Duodenal mucosa (tissue), 2 donors: Measurements from ENCODE around the gene CDK5R1.

Experiments used
- H3K27ac ChIP-seq: one replicate; pipeline ENCODE4 v1.7.0; 2013; ENCODE audit warnings: low read depth, low read length
- H3K27me3 ChIP-seq, 2 donors: one replicate each; pipeline ENCODE4 v1.7.0; 2013; ENCODE audit warnings: low read length in 2 of 2, control low read depth in 1 of 2; ENCODE audit not compliant: insufficient read depth in 2 of 2, control insufficient read depth in 1 of 2
- H3K36me3 ChIP-seq, 2 donors: one replicate each; pipeline ENCODE4 v1.7.0; 2013; ENCODE audit warnings: low read length in 2 of 2, control low read depth in 1 of 2; ENCODE audit not compliant: insufficient read depth in 2 of 2, control insufficient read depth in 1 of 2
- H3K4me1 ChIP-seq, 2 donors: one replicate each; pipeline ENCODE4 v1.7.0; 2013; ENCODE audit warnings: low read length in 2 of 2, control low read depth in 1 of 2; ENCODE audit not compliant: insufficient read depth in 2 of 2, control insufficient read depth in 1 of 2
- H3K4me3 ChIP-seq, 2 donors: one replicate each; pipeline ENCODE4 v1.7.0; 2013; ENCODE audit warnings: low read length in 2 of 2, low read depth in 1 of 2
- H3K9ac ChIP-seq, 2 donors: one replicate each; pipeline ENCODE4 v1.7.0; 2013; ENCODE audit warnings: low read length in 2 of 2, low read depth in 1 of 2
- H3K9me3 ChIP-seq, 2 donors: one replicate each; pipeline ENCODE4 v1.7.0; 2013; ENCODE audit warnings: low read length in 2 of 2, control low read depth in 1 of 2; ENCODE audit not compliant: control insufficient read depth in 1 of 2

CDK5R1 gene

GRCh38 chr17:32486701-32487472 lies at the start of gene CDK5R1:
Gene CDK5R1 (plus strand): TSS chr17:32486993. CDS start chr17:32487621, 628 bp downstream.
- Histone ChIP-seq H3K27me3 (peaks cover 0 to 3% of the 10 kb centered on the region in 2 donors), H3K4me3 (peak within 1 kb of the TSS; percentile 56 to 62), H3K27ac (peak within 1 kb of the TSS; percentile 42), H3K9ac (peak within 1 kb of the TSS in 1 of 2 donors; percentile 32), H3K9me3 (no peaks in the 10 kb centered on the region), H3K36me3 (peaks cover 0 to 7% of the 10 kb centered on the region in 2 donors), H3K4me1 (peaks cover 6 to 13% of the 10 kb centered on the region in 2 donors)

DNA sequence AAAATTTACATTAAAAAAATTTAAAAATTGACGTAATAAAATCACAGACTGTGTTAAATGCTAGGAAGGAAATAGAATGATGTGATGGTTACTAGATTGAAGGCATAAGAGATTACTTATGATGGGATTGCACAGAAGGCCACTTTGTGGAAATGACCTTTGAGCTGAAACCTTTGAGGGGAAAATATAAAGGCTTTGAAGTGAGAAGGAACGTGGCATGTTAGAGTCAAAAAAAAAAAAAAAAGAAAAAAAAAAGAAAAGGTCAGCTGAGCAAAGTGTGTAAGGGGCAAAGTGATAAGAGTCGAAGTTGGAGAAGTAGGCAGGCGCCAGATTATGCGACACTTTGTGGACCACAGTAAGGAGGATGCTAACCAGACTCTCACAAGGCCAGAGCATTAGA lies 46.1 kb upstream of the CDK5R1 start:
- H3K27me3 ChIP-seq, result no peaks in the 10 kb centered on the region
- H3K27ac ChIP-seq, result no peak overlapping the region
- H3K9me3 ChIP-seq, result no peaks in the 10 kb centered on the region
- no peak overlapping the region for H3K9ac ChIP-seq
- H3K4me3 ChIP-seq, result no peak overlapping the region
- peaks cover 5 to 7% of the 10 kb centered on the region in 2 donors for H3K4me1 ChIP-seq
- H3K36me3 ChIP-seq, result no peaks in the 10 kb centered on the region

DNA sequence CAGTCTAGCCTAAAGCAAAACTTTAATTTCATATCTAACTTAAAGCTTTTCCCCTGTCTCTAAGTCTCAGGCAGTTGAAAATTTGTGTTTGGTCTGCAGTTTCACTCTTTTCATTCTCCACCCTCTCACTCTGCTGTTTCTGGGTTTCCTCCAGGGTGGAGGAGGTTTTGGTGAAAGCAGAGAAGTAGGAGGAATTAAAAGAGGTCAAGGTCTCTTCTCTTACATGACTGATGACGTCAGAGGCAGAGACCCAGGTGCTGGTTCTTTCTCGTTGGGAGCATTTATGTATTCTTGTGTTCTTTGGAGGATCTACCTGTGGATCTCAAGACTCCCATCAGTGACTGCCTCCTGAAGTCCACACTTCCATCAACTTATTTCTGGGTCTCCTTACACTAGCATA lies 44.9 kb upstream of the CDK5R1 start:
- no peaks in the 10 kb centered on the region for H3K27me3 ChIP-seq
- peaks cover 17 to 18% of the 10 kb centered on the region in 2 donors for H3K4me1 ChIP-seq
- no peak overlapping the region for H3K27ac ChIP-seq
- no peak overlapping the region for H3K9ac ChIP-seq
- H3K36me3 ChIP-seq, result no peaks in the 10 kb centered on the region
- H3K9me3 ChIP-seq, result no peaks in the 10 kb centered on the region
- no peak overlapping the region for H3K4me3 ChIP-seq

DNA sequence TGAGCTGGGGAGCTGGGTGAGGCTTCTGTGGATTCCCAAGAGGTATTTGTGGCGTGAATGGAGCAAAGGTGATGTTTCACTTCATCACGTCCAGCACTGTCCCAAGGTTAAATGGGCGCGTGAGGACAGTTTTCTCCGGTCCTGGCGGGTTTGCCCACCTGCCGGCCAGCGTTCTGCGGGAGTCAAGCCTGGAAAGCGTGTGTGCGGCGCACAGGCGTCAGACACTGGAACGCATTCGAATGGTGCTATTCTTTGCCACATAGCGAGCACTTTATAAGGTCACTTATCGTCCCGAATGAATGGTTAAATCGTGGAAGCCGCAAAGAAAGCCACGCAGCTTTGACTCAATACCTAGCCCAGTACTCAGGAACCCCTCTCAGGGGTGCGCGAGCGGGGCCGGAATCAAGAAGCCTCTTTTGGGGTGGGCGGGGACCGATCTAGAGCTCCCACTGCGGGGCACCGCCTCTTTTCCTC lies 42.9 kb upstream of the CDK5R1 start:
- peak overlapping the region; percentile 52 to 78 for H3K9ac ChIP-seq
- H3K4me1 ChIP-seq, result peaks cover 24 to 25% of the 10 kb centered on the region in 2 donors
- H3K36me3 ChIP-seq, result peaks cover 4 to 11% of the 10 kb centered on the region in 2 donors
- peak overlapping the region; percentile 86 to 96 for H3K4me3 ChIP-seq
- no peaks in the 10 kb centered on the region for H3K9me3 ChIP-seq
- no peaks in the 10 kb centered on the region for H3K27me3 ChIP-seq
- H3K27ac ChIP-seq, result no peak overlapping the region

GRCh38 chr17:32444301-32445073 lies 42.3 kb upstream of the CDK5R1 start, which contains the start of gene PSMD11:
Gene PSMD11 (plus strand): TSS chr17:32444510. CDS start chr17:32444524, 14 bp downstream.
- H3K27me3 ChIP-seq, result no peaks in the 10 kb centered on the region
- H3K9ac ChIP-seq, result peak within 1 kb of the TSS; percentile 78 to 88
- H3K4me1 ChIP-seq, result peaks cover 24 to 25% of the 10 kb centered on the region in 2 donors
- no peak within 1 kb of the TSS for H3K27ac ChIP-seq
- peak within 1 kb of the TSS; percentile 86 to 96 for H3K4me3 ChIP-seq
- no peaks in the 10 kb centered on the region for H3K9me3 ChIP-seq
- H3K36me3 ChIP-seq, result peaks cover 5 to 17% of the 10 kb centered on the region in 2 donors

GRCh38 chr17:32445074-32445415 lies 41.7 kb upstream of the CDK5R1 start:
- no peaks in the 10 kb centered on the region for H3K27me3 ChIP-seq
- H3K9me3 ChIP-seq, result no peaks in the 10 kb centered on the region
- H3K4me1 ChIP-seq, result peaks cover 24 to 25% of the 10 kb centered on the region in 2 donors
- H3K27ac ChIP-seq, result no peak overlapping the region
- peak overlapping the region; percentile 78 to 88 for H3K9ac ChIP-seq
- peaks cover 5 to 22% of the 10 kb centered on the region in 2 donors for H3K36me3 ChIP-seq
- H3K4me3 ChIP-seq, result peak overlapping the region; percentile 86 to 96

GRCh38 chr17:32445497-32445896 lies 41.3 kb upstream of the CDK5R1 start:
- Histone ChIP-seq H3K4me3 (peak overlapping the region; percentile 86 to 96), H3K27me3 (no peaks in the 10 kb centered on the region), H3K9me3 (no peaks in the 10 kb centered on the region)

GRCh38 chr17:32445971-32446370 lies 40.8 kb upstream of the CDK5R1 start:
- peak overlapping the region; percentile 86 to 96 for H3K4me3 ChIP-seq
- peaks cover 24 to 25% of the 10 kb centered on the region in 2 donors for H3K4me1 ChIP-seq
- H3K27ac ChIP-seq, result no peak overlapping the region
- H3K36me3 ChIP-seq, result peaks cover 5 to 24% of the 10 kb centered on the region in 2 donors
- H3K9ac ChIP-seq, result no peak overlapping the region
- H3K9me3 ChIP-seq, result no peaks in the 10 kb centered on the region
- H3K27me3 ChIP-seq, result no peaks in the 10 kb centered on the region

More at GRCh38 chr17:32445497-32445896, 41.3 kb upstream of the CDK5R1 start:
- no peak overlapping the region for H3K27ac ChIP-seq
- H3K9ac ChIP-seq, result peak overlapping the region; percentile 78 to 88
- peaks cover 5 to 24% of the 10 kb centered on the region in 2 donors for H3K36me3 ChIP-seq
- H3K4me1 ChIP-seq, result peaks cover 24 to 25% of the 10 kb centered on the region in 2 donors

DNA sequence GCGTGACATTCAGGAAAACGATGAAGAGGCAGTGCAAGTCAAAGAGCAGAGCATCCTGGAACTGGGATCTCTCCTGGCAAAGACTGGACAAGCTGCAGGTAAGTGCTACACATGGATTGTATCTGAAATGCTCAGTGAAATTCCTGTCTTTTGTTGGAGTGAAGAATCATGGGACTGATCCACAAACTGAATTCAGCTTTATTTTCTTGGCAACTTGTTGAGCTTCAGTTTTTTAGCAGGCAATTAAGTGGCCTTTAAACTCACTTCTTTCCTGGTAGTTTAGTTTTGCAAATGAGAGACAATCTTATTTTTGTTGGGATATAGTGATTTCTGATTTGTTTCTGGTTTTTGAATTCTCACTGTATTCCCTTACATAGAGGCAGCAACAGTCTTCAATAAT lies 39.8 kb upstream of the CDK5R1 start:
- Histone ChIP-seq H3K9me3 (no peaks in the 10 kb centered on the region), H3K4me1 (peaks cover 24 to 25% of the 10 kb centered on the region in 2 donors), H3K27ac (no peak overlapping the region), H3K9ac (no peak overlapping the region), H3K36me3 (peaks cover 5 to 24% of the 10 kb centered on the region in 2 donors), H3K27me3 (no peaks in the 10 kb centered on the region), H3K4me3 (no peak overlapping the region)

GRCh38 chr17:32449963-32450362 lies 36.8 kb upstream of the CDK5R1 start:
- H3K27ac ChIP-seq, result no peak overlapping the region
- H3K27me3 ChIP-seq, result no peaks in the 10 kb centered on the region
- no peaks in the 10 kb centered on the region for H3K9me3 ChIP-seq
- H3K4me3 ChIP-seq, result no peak overlapping the region
- no peak overlapping the region for H3K9ac ChIP-seq
- peaks cover 24 to 25% of the 10 kb centered on the region in 2 donors for H3K4me1 ChIP-seq
- H3K36me3 ChIP-seq, result peaks cover 20 to 47% of the 10 kb centered on the region in 2 donors
